Vagina (tissue), 2 donors: ENCODE results near the gene AMBN.

ENCODE experiments used
- CTCF ChIP-seq, 3 experiments: fragments of 450-650 bp in 2 of 3; fragments of 200-600 bp in 1 of 3; sonication (generic) in 1 of 3; IDR thresholded peaks; one replicate each; pipeline ENCODE4 v1.5.1; 2017 to 2019; ENCODE audit warnings: antibody characterized with exemption in 3 of 3, mild to moderate bottlenecking in 2 of 3, moderate library complexity in 2 of 3
- POLR2A ChIP-seq, 2 donors: fragments of 450-650 bp; IDR thresholded peaks; one replicate each; pipeline ENCODE4 v1.6.1; 2017; ENCODE audit warnings: antibody characterized with exemption in 2 of 2, mild to moderate bottlenecking in 2 of 2, moderate library complexity in 2 of 2

GRCh38 chr4:70559924-70560323, 32.1 kb upstream of the AMBN start:
- TF ChIP-seq CTCF (IDR thresholded peaks at IDR 0.05) (no peak), POLR2A (IDR thresholded peaks at IDR 0.05) (no peak)
